GM23248 (cell line): ENCODE results near the gene PRKCSH.

Experiments
- EZH2 ChIP-seq: fragments of 200-600 bp; sonication (generic); IDR thresholded peaks from 2 replicates; pipeline ENCODE4 v1.6.1; 2018; ENCODE audit warnings: antibody characterized with exemption, mild to moderate bottlenecking; ENCODE audit not compliant: insufficient read depth, poor library complexity, severe bottlenecking
- EZH2phosphoT487 ChIP-seq: fragments of 200-600 bp; sonication (generic); IDR thresholded peaks from 2 replicates; pipeline ENCODE4 v1.6.1; 2018; ENCODE audit warnings: antibody characterized with exemption, moderate library complexity, mild to moderate bottlenecking, low read depth; ENCODE audit not compliant: insufficient read depth

- TF ChIP-seq EZH2phosphoT487: no peak
- no peak for TF ChIP-seq EZH2
These were observed at the start of gene PRKCSH, which contains the start of gene ODAD3 for GRCh38 chr19:11435057-11435832.
